Measurements from ENCODE around the gene PALS1.

GRCh38 chr14:67251573-67252226 lies 10.5 kb downstream of the PALS1 start:
- TF ChIP-seq CTCF (IDR thresholded peaks at IDR 0.05; ENCODE audit: borderline replicate concordance, extremely low read depth, low read length, poor library complexity, severe bottlenecking) = no peak
- TF ChIP-seq EZH2 (IDR thresholded peaks at IDR 0.05; ENCODE audit: borderline replicate concordance, low read depth, low read length, severe bottlenecking) = no peak
